ENCODE results near the gene DSG2. TPM values are rescaled to one million over a fixed set of nuclear protein-coding genes. Genes with fewer than 3 reads are reported as not detected.
A peak's percentile ranks its signal among the peaks of the same experiment; 100 is the strongest.

Gene DSG2
- total RNA-seq, 1 donor from 2014 or later, result 65.6 TPM

DNA sequence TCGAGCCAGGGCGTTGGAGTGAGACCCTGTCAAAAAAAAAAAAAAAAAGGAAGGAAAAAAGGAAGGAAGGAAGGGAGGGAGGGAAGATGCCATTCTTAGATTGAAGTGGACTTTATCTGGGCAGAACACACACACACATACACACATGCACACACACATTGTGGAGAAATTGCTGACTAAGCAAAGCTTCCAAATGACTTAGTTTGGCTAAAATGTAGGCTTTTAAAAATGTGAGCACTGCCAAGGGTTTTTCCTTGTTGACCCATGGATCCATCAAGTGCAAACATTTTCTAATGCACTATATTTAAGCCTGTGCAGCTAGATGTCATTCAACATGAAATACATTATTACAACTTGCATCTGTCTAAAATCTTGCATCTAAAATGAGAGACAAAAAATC, 93.1 kb downstream of the DSG2 start:
- H3K79me2 ChIP-seq (ENCODE audit: low read depth), result no peaks in the 10 kb centered on the region
- H3K4me1 Mint-ChIP-seq, result peaks cover 28% of the 10 kb centered on the region
- H3K27ac ChIP-seq, result no peak overlapping the region
- no peaks in the 10 kb centered on the region for H3K4me1 ChIP-seq
- TF ChIP-seq, protein P1, sequence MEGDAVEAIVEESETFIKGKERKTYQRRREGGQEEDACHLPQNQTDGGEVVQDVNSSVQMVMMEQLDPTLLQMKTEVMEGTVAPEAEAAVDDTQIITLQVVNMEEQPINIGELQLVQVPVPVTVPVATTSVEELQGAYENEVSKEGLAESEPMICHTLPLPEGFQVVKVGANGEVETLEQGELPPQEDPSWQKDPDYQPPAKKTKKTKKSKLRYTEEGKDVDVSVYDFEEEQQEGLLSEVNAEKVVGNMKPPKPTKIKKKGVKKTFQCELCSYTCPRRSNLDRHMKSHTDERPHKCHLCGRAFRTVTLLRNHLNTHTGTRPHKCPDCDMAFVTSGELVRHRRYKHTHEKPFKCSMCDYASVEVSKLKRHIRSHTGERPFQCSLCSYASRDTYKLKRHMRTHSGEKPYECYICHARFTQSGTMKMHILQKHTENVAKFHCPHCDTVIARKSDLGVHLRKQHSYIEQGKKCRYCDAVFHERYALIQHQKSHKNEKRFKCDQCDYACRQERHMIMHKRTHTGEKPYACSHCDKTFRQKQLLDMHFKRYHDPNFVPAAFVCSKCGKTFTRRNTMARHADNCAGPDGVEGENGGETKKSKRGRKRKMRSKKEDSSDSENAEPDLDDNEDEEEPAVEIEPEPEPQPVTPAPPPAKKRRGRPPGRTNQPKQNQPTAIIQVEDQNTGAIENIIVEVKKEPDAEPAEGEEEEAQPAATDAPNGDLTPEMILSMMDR (IDR thresholded peaks at IDR 0.05), result no peak
- no peak for TF ChIP-seq EZH2phosphoT487 (IDR thresholded peaks at IDR 0.05)
- TF ChIP-seq EZH2 (IDR thresholded peaks at IDR 0.05), result no peak
- H3K36me3 ChIP-seq, result no peaks in the 10 kb centered on the region
- H3K27ac Mint-ChIP-seq, result no peak overlapping the region
- DNase-seq (ENCODE audit: low spot score), result no peak
- no peak overlapping the region for H3K9ac ChIP-seq
- no peaks in the 10 kb centered on the region for H3K27me3 ChIP-seq
- no peak overlapping the region for H3K4me3 Mint-ChIP-seq
- H3K9me3 Mint-ChIP-seq, result peaks cover 15% of the 10 kb centered on the region
- no peak overlapping the region for H3K4me3 ChIP-seq
- H3K4me2 ChIP-seq, result no peak overlapping the region
- H4K20me1 ChIP-seq (ENCODE audit: low read depth), result no peaks in the 10 kb centered on the region
- peaks cover 2% of the 10 kb centered on the region for H3K36me3 Mint-ChIP-seq
- peaks cover 13% of the 10 kb centered on the region for H3K27me3 Mint-ChIP-seq (ENCODE audit: insufficient read depth, low read depth)
- H3F3A ChIP-seq (ENCODE audit: low read depth), result no peaks in the 10 kb centered on the region
- no peaks in the 10 kb centered on the region for H3K9me3 ChIP-seq (ENCODE audit: low read depth)
- no peak overlapping the region for H2AFZ ChIP-seq (replicated peaks)

DNA sequence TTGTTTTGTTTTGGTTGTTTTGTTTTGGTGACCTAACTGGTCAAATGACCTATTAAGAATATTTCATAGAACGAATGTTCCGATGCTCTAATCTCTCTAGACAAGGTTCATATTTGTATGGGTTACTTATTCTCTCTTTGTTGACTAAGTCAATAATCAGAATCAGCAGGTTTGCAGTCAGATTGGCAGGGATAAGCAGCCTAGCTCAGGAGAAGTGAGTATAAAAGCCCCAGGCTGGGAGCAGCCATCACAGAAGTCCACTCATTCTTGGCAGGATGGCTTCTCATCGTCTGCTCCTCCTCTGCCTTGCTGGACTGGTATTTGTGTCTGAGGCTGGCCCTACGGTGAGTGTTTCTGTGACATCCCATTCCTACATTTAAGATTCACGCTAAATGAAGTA, 93.7 kb downstream of the DSG2 start, which contains the start of gene TTR:
TSS of gene TTR (plus strand) at position 250 of the 400 bp plus-strand sequence. CDS start at position 276, 26 bp downstream.
- no peak within 1 kb of the TSS for H2AFZ ChIP-seq (replicated peaks)
- no peaks in the 10 kb centered on the region for H4K20me1 ChIP-seq (ENCODE audit: low read depth)
- H3F3A ChIP-seq (ENCODE audit: low read depth), result no peaks in the 10 kb centered on the region
- no peak within 1 kb of the TSS for H3K9ac ChIP-seq
- no peaks in the 10 kb centered on the region for H3K79me2 ChIP-seq (ENCODE audit: low read depth)
- no peak within 1 kb of the TSS for H3K4me3 Mint-ChIP-seq
- H3K27ac Mint-ChIP-seq, result peak within 1 kb of the TSS; percentile 84
- no peak within 1 kb of the TSS for H3K27ac ChIP-seq
- H3K4me3 ChIP-seq, result no peak within 1 kb of the TSS
- peaks cover 13% of the 10 kb centered on the region for H3K27me3 Mint-ChIP-seq (ENCODE audit: insufficient read depth, low read depth)
- no peak for TF ChIP-seq EZH2phosphoT487 (IDR thresholded peaks at IDR 0.05)
- TF ChIP-seq, protein P1 (IDR thresholded peaks at IDR 0.05), result no peak
- no peak for TF ChIP-seq EZH2 (IDR thresholded peaks at IDR 0.05)
- peaks cover 15% of the 10 kb centered on the region for H3K9me3 Mint-ChIP-seq
- no peak within 1 kb of the TSS for H3K4me2 ChIP-seq
- H3K9me3 ChIP-seq (ENCODE audit: low read depth), result no peaks in the 10 kb centered on the region
- H3K36me3 Mint-ChIP-seq, result peaks cover 2% of the 10 kb centered on the region
- no peak for DNase-seq (ENCODE audit: low spot score)
- H3K27me3 ChIP-seq, result no peaks in the 10 kb centered on the region
- H3K4me1 Mint-ChIP-seq, result peaks cover 33% of the 10 kb centered on the region
- H3K4me1 ChIP-seq, result no peaks in the 10 kb centered on the region
- no peaks in the 10 kb centered on the region for H3K36me3 ChIP-seq

DNA sequence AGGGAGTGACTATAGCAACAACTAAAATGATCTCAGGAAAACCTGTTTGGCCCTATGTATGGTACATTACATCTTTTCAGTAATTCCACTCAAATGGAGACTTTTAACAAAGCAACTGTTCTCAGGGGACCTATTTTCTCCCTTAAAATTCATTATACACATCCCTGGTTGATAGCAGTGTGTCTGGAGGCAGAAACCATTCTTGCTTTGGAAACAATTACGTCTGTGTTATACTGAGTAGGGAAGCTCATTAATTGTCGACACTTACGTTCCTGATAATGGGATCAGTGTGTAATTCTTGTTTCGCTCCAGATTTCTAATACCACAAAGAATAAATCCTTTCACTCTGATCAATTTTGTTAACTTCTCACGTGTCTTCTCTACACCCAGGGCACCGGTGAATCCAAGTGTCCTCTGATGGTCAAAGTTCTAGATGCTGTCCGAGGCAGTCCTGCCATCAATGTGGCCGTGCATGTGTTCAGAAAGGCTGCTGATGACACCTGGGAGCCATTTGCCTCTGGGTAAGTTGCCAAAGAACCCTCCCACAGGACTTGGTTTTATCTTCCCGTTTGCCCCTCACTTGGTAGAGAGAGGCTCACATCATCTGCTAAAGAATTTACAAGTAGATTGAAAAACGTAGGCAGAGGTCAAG, 94.7 kb downstream of the DSG2 start:
- peaks cover 2% of the 10 kb centered on the region for H3K36me3 Mint-ChIP-seq
- H3K9ac ChIP-seq, result no peak overlapping the region
- H3K27me3 ChIP-seq, result no peaks in the 10 kb centered on the region
- H3K4me3 ChIP-seq, result no peak overlapping the region
- no peak overlapping the region for H3K27ac Mint-ChIP-seq
- TF ChIP-seq EZH2phosphoT487 (IDR thresholded peaks at IDR 0.05) (no peak), EZH2 (IDR thresholded peaks at IDR 0.05) (no peak)
- TF ChIP-seq, protein P1 (IDR thresholded peaks at IDR 0.05), result no peak
- H3K27ac ChIP-seq, result no peak overlapping the region
- H3K4me3 Mint-ChIP-seq, result no peak overlapping the region
- H4K20me1 ChIP-seq (ENCODE audit: low read depth), result no peaks in the 10 kb centered on the region
- H3K9me3 ChIP-seq (ENCODE audit: low read depth), result no peaks in the 10 kb centered on the region
- H3K4me1 Mint-ChIP-seq, result peaks cover 25% of the 10 kb centered on the region
- H3K79me2 ChIP-seq (ENCODE audit: low read depth), result no peaks in the 10 kb centered on the region
- H3K36me3 ChIP-seq, result no peaks in the 10 kb centered on the region
- H3F3A ChIP-seq (ENCODE audit: low read depth), result no peaks in the 10 kb centered on the region
- no peaks in the 10 kb centered on the region for H3K4me1 ChIP-seq
- peaks cover 13% of the 10 kb centered on the region for H3K27me3 Mint-ChIP-seq (ENCODE audit: insufficient read depth, low read depth)
- no peak overlapping the region for H2AFZ ChIP-seq (replicated peaks)
- no peak for DNase-seq (ENCODE audit: low spot score)
- peaks cover 15% of the 10 kb centered on the region for H3K9me3 Mint-ChIP-seq
- no peak overlapping the region for H3K4me2 ChIP-seq
